NCI-H345 treated with DMSO at 0.1 percent for 48 hours (cell line): Measurements from ENCODE around the gene DUSP14.
"Not testable (repeated sequence)": the region's sequence is repeated elsewhere in the genome, so short reads cannot be mapped to it uniquely, and the experiment has no call there.

Source experiments
- DNase-seq: peaks from one replicate; lab custom pipeline; 2025; ENCODE audit not compliant: unreplicated experiment; lab: John Stamatoyannopoulos, UW

DUSP14 gene

GRCh38 chr17:37483311-37484039, 6.2 kb upstream of the DUSP14 start:
- no peak for DNase-seq

GRCh38 chr17:37485938-37486570, 3.6 kb upstream of the DUSP14 start:
- DNase-seq: no peak

- peak; percentile 45 for DNase-seq
Measured at GRCh38 chr17:37488009-37488604, 1.6 kb upstream of the DUSP14 start.

DNA sequence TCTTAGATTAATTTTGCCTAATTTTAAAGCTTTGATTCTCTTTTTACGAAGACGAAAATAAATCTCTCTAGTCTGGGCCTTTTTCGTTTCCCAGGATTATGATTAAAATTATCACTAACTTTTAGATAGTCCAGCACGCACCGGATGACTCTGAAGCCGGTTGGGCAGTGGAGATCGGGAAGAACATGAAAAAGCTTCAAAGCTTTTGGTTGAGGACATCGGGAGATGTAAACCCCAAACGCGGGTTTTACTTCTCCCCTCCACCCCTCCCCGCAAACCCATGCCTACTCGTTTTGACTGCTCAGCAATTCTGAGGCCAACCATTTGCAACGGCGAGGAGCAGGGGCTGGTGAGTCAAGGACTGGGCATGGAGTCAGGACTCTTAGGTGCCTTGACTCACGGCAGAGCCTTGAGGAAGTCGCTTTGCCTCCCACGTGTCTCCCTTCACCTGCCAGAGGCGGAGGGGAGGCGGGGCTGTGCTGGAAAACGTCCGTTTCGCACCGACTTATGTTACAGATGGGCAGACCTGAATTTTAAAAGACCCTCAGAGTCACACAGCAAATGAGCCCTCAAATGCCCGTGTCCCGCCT, 989 bp upstream of the DUSP14 start:
- peak; percentile 16 for DNase-seq

GRCh38 chr17:37490022-37490587, 414 bp downstream of the DUSP14 start:
- DNase-seq: peak; percentile 12

- no peak for DNase-seq
Measured at GRCh38 chr17:37490638-37491614, 1.2 kb downstream of the DUSP14 start.

DNA sequence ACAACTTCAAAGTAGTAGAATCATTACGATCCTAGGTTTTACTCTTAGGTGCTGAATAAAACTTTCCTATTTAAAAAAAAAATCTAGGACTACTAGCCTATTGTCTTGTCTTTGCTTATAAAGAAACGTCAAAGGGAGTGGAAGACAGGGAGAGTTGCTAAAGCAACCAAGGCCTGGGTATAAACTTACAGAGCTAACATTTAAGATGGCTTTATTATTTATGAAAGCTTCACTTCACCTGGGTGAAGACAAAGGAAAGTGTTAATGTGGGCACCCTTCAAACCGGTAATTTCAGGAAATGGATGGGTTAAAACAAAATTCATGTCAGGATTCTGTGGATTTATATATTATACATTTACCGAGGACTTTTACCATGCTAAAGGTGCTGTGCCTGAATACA, 2.5 kb downstream of the DUSP14 start:
- DNase-seq: no peak

GRCh38 chr17:37493249-37494027, 3.7 kb downstream of the DUSP14 start:
- DNase-seq: no peak

DNA sequence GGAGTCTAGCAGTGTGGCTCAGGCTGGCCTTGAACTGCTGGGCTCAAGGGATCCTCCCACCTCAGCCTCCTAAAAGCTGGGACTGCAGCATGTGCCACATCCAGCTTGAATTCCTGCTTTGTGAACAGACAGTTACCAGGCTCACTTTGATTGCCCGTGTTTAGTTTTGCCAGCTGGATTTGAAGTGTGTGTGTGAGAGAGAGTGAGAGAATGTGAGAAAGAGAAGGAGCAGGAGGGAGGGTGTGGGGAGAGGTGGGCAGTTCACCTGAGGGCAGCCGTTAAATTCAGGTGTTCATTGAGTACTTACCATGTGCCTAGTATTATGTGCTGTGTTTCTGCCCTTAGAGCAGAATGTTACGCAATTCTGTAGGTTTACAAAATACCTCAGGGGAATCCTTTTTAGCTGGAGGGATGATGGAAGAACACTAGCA, 4.7 kb downstream of the DUSP14 start:
- DNase-seq: no peak

DNA sequence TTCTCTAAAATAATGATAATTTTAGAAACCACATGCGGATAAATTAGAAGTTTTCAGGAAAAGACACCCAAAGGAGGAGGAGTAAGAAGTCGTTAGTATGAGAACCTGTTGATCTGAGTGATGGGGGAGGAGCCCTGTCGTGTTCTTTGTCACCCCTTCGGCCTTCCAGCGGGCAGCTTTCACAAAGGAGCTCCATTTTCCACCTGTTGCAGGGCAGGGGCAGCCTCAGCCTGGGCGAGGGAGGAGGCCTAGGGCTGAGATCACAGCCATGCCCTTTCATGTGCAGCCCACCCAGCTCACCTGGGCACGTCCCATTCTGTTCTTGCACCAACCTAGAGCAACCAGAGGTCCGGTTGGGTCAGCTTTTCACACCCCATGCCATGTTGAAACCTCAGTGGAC, 5.3 kb downstream of the DUSP14 start:
- no peak for DNase-seq

GRCh38 chr17:37500378-37500777, 10.7 kb downstream of the DUSP14 start:
- no peak for DNase-seq

- no peak for DNase-seq
Measured at GRCh38 chr17:37502009-37502936, 12.6 kb downstream of the DUSP14 start.

- no peak for DNase-seq
Measured at GRCh38 chr17:37503148-37503547, 13.5 kb downstream of the DUSP14 start.

DNA sequence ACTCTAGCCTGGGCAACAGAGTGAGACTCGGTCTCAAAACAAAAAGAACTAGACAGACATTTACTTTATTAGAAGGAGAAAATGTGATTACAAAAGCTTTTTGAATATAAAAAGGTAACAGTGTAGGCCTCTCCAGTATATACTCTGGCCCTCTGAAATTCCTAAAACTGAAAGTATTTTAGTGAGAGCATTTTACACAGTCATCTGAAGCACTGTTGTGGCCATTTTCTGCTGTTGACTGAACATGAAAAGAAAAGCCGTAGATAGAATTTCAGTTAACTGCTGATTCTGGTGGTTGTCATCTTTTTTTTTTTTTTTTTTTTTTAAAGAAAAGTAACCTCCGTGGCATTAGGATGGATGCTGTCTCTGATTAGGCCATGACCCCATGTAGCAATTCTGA, 15.6 kb downstream of the DUSP14 start:
- no peak for DNase-seq

DNA sequence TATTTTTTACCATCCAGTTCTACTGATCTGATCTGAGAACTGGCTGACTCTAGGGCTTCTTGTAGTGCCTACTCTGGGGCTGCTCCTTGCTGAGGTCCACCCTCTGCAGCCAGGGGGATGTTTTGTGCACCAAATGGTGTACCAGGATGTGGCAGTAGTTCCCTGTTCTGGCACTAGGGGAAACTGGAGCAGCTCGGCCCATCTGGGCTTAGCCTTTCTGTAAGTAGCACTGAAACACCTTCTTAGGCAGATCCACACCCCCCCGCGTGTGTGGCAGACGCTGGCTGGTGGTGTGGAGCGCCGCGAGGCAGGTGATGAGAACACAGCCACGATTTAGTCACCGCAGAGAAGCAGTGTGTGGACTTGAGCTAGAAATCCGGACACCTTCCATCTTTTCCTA, 17.0 kb downstream of the DUSP14 start:
- peak; percentile 0 for DNase-seq

DNA sequence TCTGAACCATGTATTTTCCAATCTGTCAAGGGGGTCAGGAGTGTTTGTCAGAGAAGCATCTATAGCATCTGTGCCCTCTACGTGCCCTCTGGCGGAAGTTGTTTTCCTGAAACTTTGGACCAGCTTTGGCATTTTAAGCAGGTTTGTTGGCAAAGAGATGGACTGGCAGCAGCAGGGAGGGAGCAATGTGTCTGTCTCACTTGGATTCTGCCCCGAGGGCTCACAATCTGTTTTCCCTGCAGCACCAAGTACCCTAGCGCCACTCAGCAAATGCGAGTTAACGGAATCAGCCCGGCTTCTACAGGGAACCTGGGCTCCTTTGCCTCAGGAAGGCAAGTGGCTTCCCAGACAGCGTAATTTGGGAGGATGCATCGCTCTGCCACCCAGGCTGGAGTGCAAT, 17.4 kb downstream of the DUSP14 start:
- DNase-seq: no peak

DNA sequence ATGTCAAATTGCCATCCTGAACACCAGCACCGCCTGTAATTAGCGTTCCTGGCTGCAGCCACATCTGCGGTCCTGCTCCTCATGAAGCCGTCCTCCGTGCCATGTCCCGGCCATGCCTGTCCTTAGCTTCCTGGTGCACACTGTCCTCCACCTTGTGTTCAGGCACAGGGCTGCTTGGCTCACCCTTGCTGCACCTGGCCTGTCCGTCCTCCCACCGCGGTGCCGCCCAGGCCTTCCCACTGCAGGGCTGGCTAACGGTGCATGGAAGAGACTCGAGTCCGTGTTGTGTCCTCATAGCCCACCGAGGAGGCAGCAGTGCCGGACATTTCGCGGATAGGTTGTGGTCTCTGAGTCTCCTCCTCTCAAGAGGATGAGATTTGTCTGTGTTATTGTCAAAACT, 20.4 kb downstream of the DUSP14 start:
- DNase-seq: no peak

DNA sequence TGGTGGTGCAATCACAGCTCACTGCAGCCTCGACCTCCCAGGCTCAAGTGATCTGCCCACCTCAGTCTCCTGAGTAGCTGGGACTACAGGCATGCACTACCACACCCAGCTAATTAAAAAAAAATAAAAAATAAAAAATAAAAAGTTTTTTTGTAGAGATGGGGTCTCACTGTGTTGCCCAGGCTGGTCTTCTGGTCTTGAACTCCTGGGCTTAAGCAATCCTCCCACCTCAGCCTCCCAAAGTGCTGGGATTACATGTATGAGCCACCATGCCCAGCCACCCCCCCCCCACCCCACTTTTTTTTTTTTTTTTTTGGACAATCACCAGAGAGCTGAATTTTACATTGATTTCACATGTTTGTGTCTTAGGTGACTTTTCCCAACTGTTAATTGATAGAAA, 22.0 kb downstream of the DUSP14 start:
- not testable (repeated sequence) for DNase-seq
